Measurements from ENCODE around the gene RGL1. TPM values are rescaled to one million over a fixed set of nuclear protein-coding genes. Genes with fewer than 3 reads are reported as not detected.

The RGL1 gene
- total RNA-seq, 4 donors from 2014 or later, result 4.0 to 5.1 (median 4.8) TPM

DNA sequence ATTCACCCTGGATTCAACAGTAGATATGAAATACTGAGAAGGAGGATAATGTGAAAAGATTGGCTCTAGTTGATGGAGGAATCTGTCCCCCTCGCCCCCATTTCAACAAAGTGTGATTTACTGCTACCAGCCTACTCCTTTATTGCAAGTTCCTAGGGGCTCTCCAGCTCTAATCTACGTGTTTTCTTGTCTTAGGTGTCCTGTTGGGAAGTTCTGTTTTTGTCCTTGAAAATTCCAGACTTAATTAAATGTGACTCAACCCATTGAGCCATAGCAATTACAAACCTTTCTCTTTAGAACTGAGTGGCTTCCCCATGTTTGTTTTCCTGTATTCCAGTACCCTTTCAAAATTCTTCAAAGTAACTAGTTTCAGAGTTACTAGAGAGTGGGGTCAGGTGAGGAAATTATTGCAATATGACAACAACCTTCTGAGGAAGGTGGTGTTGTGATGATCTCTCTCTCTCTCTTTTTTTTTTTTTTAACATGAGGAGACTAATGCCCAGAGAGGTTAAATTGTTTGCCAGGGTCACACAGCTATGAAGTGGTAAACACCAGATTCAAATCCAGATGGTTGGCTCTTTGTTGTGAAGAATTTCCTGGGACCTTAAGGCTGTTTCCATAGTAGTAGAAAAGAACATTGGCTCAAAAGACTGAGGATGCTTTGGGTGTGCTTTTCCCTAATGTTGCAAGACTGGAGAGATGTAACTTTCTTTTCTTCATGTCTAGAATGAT is 3.5 kb downstream of the RGL1 start:
- DNase-seq (no peak), ATAC-seq (no peak)
- in situ Hi-C loops (cut with MboI; ENCODE audit: low sequenced_read_pairs in 4 of 4) (loop anchor here in 1 of 4 donors (10.0 kb wide), 1 partner anchor 106 kb away; no protein-coding TSS in a partner anchor), intact Hi-C loops (cut with DNase I; ENCODE audit: low total_unique reads) (loop anchor here (10.0 kb wide), 1 partner anchor 106 kb away; no protein-coding TSS in a partner anchor)
- H3K4me3 ChIP-seq, result peak overlapping the region in 1 of 4 donors; percentile 62
- no peak for TF ChIP-seq POLR2A (IDR thresholded peaks at IDR 0.05)
- TF ChIP-seq, protein P1, sequence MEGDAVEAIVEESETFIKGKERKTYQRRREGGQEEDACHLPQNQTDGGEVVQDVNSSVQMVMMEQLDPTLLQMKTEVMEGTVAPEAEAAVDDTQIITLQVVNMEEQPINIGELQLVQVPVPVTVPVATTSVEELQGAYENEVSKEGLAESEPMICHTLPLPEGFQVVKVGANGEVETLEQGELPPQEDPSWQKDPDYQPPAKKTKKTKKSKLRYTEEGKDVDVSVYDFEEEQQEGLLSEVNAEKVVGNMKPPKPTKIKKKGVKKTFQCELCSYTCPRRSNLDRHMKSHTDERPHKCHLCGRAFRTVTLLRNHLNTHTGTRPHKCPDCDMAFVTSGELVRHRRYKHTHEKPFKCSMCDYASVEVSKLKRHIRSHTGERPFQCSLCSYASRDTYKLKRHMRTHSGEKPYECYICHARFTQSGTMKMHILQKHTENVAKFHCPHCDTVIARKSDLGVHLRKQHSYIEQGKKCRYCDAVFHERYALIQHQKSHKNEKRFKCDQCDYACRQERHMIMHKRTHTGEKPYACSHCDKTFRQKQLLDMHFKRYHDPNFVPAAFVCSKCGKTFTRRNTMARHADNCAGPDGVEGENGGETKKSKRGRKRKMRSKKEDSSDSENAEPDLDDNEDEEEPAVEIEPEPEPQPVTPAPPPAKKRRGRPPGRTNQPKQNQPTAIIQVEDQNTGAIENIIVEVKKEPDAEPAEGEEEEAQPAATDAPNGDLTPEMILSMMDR (IDR thresholded peaks at IDR 0.05 in 4 of 5, conservative IDR thresholded peaks at IDR 0.05 in 1 of 5), result no peak
- no peaks in the 10 kb centered on the region for H3K9me3 ChIP-seq
- H3K27ac ChIP-seq, result no peak overlapping the region
- H3K4me1 ChIP-seq, result peaks cover 5 to 9% of the 10 kb centered on the region in 2 donors
- no peaks in the 10 kb centered on the region for H3K36me3 ChIP-seq
- H3K27me3 ChIP-seq, result no peaks in the 10 kb centered on the region

DNA sequence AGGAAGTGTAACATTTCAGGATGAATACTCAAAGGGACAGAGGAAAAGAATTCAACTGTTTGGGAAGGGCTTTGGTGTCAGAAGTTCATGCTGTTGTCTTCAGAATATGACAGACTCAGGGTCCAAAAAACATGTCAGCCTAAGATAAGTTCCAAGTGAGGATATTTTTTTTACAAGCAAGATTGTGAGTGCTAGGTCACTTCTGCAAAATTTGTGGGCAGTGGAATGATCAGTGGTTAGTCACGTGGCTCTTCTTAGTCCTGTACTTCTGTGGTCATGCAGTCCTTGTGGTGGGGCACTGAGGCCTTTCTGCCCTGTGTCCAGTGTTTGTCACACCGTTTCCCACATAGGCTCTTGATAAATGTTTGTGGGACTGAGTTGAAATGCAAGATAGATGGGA is 5.2 kb downstream of the RGL1 start:
- TF ChIP-seq, protein P1 (IDR thresholded peaks at IDR 0.05 in 4 of 5, conservative IDR thresholded peaks at IDR 0.05 in 1 of 5), result no peak
- TF ChIP-seq POLR2A (IDR thresholded peaks at IDR 0.05), result no peak
- DNase-seq, result peak in 1 of 2 donors; percentile 6
- Histone ChIP-seq H3K4me3 (no peak overlapping the region), H3K9me3 (no peaks in the 10 kb centered on the region), H3K4me1 (peaks cover 0 to 9% of the 10 kb centered on the region in 2 donors), H3K27me3 (no peaks in the 10 kb centered on the region), H3K36me3 (no peaks in the 10 kb centered on the region), H3K27ac (no peak overlapping the region)
- no peak for ATAC-seq
- in situ Hi-C loops (cut with MboI; ENCODE audit: low sequenced_read_pairs in 4 of 4), result no loop called here
- intact Hi-C loops (cut with DNase I; ENCODE audit: low total_unique reads), result no loop called here

DNA sequence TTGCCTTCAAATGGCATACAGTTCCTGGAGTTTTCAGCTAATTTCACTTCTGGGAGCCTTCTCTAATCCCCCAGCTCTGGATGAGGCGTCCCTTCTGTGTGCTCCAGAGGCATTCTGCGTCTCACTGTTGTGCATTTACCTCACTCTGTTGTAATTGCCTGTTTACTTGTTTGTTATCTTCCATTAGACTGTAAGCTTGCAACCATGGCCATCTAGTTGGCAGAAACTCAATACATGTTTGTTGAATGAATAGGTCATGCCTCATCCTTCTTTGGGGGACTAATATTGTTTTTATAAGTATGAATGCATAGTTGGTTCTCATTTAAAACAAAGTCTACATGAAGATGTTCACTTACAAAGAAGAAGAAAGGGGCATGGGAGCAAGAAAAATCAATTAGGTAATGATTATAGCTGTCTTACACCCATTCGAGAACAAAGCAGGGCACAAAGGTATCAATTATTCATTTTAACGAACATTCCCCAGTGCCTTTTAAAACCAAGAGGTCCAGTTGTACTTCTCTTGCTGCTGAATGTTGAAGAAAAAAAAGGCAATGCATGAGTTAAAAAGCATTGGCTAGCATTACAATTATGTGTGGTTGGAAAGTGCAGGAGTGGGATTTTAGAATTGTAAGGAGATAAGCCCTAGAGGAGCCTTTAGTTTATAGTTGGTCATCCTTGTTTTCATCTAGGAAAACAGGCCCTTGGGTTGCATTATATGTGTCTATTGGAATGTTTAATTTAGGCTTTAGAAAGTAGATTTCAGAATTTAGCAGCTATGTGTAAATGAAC is 6.0 kb downstream of the RGL1 start:
- H3K27me3 ChIP-seq, result no peaks in the 10 kb centered on the region
- no peaks in the 10 kb centered on the region for H3K36me3 ChIP-seq
- ATAC-seq (no peak), DNase-seq (no peak)
- H3K9me3 ChIP-seq, result no peaks in the 10 kb centered on the region
- in situ Hi-C loops (cut with MboI; ENCODE audit: low sequenced_read_pairs in 4 of 4) (no loop called here), intact Hi-C loops (cut with DNase I; ENCODE audit: low total_unique reads) (no loop called here)
- peaks cover 0 to 8% of the 10 kb centered on the region in 2 donors for H3K4me1 ChIP-seq
- no peak overlapping the region for H3K27ac ChIP-seq
- no peak overlapping the region for H3K4me3 ChIP-seq
- no peak for TF ChIP-seq POLR2A (IDR thresholded peaks at IDR 0.05)
- TF ChIP-seq, protein P1 (IDR thresholded peaks at IDR 0.05 in 4 of 5, conservative IDR thresholded peaks at IDR 0.05 in 1 of 5), result no peak

DNA sequence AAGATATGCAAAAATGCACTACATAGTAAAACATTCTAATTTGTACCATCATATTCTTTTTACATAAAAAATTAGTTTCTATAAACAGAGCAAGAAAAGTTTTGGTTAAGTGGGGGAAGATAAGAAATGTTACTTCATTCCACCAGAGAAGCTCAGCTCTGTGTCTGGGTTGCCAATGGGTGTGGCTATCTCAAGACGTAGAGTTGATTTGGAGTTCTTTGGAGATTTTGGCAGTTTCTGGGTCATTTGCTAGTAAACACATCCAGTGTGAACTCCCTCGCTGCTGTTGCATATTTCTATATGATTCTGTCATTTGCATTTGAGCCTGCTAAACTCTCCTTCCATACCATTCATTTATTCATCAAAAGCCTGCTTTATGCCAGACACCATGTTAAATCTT is 7.2 kb downstream of the RGL1 start:
- no peaks in the 10 kb centered on the region for H3K9me3 ChIP-seq
- DNase-seq, result peak in 1 of 2 donors; percentile 18
- intact Hi-C loops (cut with DNase I; ENCODE audit: low total_unique reads), result no loop called here
- no peak overlapping the region for H3K4me3 ChIP-seq
- no peak overlapping the region for H3K27ac ChIP-seq
- H3K4me1 ChIP-seq, result no peaks in the 10 kb centered on the region
- ATAC-seq, result no peak
- TF ChIP-seq POLR2A (IDR thresholded peaks at IDR 0.05), result no peak
- TF ChIP-seq, protein P1 (IDR thresholded peaks at IDR 0.05 in 4 of 5, conservative IDR thresholded peaks at IDR 0.05 in 1 of 5), result no peak
- in situ Hi-C loops (cut with MboI; ENCODE audit: low sequenced_read_pairs in 4 of 4), result no loop called here
- no peaks in the 10 kb centered on the region for H3K27me3 ChIP-seq
- H3K36me3 ChIP-seq, result no peaks in the 10 kb centered on the region
